Heart left ventricle (tissue), 13 donors: ENCODE measurements around the gene RAB44.

Experiments used
- POLR2A ChIP-seq, 2 donors: fragments of 450-650 bp; IDR thresholded peaks; one replicate each; pipeline ENCODE4 v1.6.1; 2017; ENCODE audit warnings: antibody characterized with exemption in 2 of 2, mild to moderate bottlenecking in 2 of 2, moderate library complexity in 2 of 2
- TF ChIP-seq, protein P1 (sequence below), 12 donors: fragments of 200-600 bp; sonication (generic) in 4 of 12; IDR thresholded peaks; one replicate each; pipeline versions ENCODE4 v1.5.0 to v1.8.0; 2018 to 2022; ENCODE audit warnings: antibody characterized with exemption in 12 of 12, mild to moderate bottlenecking in 5 of 12
- donor health status: ischemic (EF 13 %, LVEDD 7.1; RV severe dilation, severe dysfunction).
- donor health status: DM: no; HTN: yes; CAD: no.
- donor health status: DM: no; HTN: no; CAD: no.
- donor health status: ischemic (EF 25% LVEDD 6.9; RV normal size, moderate dysfunction).
- donor health status: ischemic (EF 25% LVEDD 5.7; RV mildly dilated, moderate dysfunction).
- donor health status: ischemic (EF 35%, LVEDD 5.7; RV mildly dilated, moderate dysfunction).
- donor health status: nonischemic (EF 11% LVEDD 7.7; RV severe dilation, severe dysfunction).
- donor health status: DM: yes; HTN: yes; CAD: no.
- donor health status: PGD.
- donor health status: ischemic (EF 29% LVEDD 5.4; RV normal size, mild dysfunction).
- donor health status: nonischemic (EF 23%, LVEDD 6.1; RV moderate dilation, normal function).

DNA sequence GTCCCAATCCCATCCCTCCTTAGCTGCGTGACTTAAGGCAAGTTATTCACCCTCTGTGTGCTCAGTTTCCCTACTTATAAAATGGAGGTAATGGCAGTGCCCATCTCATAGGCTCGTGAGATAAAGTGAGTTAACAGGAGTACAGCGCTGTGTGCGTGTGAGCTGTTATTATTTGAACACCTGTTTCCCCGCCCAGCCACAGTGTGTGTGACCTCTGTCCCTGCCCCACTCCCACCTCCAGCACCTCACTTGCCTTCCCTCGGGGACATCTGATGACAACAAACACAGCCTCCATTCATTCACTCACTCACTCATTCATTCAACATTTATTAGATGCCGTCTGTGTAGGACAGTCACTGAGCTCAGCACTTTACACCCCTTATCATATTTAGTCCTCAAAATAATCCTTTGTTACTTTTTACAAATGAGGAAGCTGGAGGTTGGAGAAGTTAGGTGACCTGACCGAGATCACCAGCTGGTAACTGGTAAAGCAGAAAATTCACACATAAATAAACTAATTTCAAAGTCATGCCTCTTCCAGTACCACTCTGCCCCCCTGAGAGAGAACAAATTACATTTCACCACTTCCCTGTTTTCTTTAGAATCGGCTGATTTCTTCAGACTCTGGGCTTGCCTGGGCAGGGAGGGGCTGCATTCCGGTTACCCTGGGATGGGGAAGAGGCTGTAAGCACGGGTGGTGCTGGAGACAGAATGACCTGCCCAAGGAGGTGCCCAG lies 83.0 kb downstream of the RAB44 start:
- TF ChIP-seq, protein P1, sequence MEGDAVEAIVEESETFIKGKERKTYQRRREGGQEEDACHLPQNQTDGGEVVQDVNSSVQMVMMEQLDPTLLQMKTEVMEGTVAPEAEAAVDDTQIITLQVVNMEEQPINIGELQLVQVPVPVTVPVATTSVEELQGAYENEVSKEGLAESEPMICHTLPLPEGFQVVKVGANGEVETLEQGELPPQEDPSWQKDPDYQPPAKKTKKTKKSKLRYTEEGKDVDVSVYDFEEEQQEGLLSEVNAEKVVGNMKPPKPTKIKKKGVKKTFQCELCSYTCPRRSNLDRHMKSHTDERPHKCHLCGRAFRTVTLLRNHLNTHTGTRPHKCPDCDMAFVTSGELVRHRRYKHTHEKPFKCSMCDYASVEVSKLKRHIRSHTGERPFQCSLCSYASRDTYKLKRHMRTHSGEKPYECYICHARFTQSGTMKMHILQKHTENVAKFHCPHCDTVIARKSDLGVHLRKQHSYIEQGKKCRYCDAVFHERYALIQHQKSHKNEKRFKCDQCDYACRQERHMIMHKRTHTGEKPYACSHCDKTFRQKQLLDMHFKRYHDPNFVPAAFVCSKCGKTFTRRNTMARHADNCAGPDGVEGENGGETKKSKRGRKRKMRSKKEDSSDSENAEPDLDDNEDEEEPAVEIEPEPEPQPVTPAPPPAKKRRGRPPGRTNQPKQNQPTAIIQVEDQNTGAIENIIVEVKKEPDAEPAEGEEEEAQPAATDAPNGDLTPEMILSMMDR (IDR thresholded peaks at IDR 0.05), result no peak
- TF ChIP-seq POLR2A (IDR thresholded peaks at IDR 0.05), result no peak
